CD4-positive, alpha-beta T cell treated with Interferon gamma for 1 hour (primary cell): ENCODE measurements around the gene STAC2.

Experiments used
- DNase-seq: peaks from one replicate; pipeline ENCODE4 v3.0.0-alpha.2; 2020

Gene STAC2

GRCh38 chr17:39231591-39232551 lies 6.1 kb upstream of the STAC2 start:
- peak; percentile 66 for DNase-seq

DNA sequence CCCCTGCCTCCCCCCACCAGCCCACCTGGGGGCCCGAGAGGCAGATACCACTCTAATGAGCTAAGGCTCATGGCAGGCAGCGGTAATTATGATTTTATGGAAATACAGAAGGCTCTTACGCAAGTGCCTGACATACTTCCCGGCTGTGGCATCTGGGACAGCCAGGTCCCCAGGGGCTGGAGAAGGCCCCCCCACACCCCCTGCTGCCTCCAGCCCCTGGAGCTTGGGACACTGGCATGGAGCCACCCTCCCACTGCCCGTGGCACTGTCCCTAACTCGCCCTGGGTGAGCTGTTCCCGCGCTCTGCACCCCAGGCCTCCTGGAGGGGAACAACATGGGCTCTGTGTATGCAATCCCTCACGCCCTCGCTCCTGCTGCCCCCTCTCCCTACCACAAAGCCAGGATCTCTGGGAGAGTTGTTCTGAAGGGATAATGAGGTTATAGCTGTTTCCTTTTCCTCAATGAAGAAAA lies 5.4 kb upstream of the STAC2 start:
- DNase-seq, result no peak

- no peak for DNase-seq
These were observed 4.6 kb upstream of the STAC2 start for GRCh38 chr17:39230361-39230760.

- no peak for DNase-seq
These were observed 3.6 kb upstream of the STAC2 start for GRCh38 chr17:39229274-39229913.

DNA sequence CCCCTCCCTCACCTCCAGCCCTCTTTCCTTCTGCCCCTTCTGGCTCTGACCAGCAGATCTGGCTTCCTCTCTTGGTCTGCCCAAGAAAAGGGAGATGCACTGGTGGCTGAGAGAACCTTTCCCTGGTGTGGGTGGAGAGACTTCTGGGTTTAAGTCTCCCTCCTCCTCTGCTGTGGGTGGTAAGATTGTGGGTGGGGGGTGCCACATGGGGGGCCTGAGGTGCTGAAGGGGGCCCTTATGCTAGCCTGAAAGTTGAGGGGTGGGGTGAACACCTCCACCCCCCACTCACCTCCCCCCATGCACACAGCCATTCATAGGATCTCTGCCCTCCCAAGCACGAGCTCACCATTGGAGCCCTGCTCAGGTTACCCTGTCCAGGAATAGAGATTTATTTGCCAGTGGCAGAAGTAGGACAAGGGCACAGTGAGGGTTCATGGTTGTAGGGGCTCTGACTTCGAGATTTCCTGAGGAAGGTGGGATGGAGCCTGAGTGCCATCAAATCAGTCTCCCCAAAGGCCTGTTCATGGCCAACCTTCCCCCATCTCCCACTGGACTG lies 1.7 kb upstream of the STAC2 start:
- DNase-seq, result no peak

- DNase-seq, result peak; percentile 62
These were observed 376 bp upstream of the STAC2 start for GRCh38 chr17:39225959-39226683.

GRCh38 chr17:39224778-39225307 lies 902 bp downstream of the STAC2 start:
- DNase-seq, result no peak

DNA sequence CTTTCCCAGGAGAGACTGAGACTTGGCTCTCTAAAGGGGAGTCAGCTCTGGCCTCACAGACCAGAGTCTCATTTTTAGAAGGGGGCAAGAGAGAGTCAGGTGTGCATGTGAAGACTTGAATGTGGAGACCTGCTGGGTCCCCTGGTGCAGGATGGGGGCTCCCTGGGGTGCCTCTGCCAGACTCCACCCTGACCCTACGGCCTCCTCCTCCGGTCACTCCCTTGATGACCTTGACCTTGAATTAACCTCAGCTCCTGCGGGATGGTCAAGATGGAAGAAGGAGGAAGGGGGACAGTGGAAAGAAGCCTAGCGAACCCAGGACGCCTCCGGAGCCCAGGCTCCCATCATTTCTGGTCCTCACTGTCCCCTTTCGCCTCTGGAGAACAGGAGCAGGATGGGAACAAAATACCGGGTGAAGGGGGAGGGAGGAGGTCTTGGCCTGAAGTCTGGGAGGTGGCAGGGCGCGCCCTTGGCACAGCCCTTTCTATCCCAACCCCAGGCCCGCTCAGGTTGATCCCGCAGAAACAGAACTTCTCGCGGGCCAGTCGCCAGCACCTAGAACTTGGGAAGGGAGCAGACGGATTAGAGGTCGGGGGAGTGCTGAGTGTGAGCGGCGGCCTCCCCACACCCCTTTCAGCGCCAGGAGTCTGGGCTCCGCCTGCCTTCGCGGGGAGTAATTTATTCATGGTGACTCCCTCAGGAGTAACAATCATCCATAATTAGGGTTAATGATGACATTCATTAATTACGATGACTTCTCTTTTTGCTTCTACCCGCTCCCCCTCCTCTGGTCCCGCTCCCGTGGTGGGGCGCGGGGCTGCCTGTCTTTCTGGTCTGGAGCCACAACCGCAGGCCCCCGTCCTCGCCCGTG lies 1.6 kb downstream of the STAC2 start:
- DNase-seq, result no peak

DNA sequence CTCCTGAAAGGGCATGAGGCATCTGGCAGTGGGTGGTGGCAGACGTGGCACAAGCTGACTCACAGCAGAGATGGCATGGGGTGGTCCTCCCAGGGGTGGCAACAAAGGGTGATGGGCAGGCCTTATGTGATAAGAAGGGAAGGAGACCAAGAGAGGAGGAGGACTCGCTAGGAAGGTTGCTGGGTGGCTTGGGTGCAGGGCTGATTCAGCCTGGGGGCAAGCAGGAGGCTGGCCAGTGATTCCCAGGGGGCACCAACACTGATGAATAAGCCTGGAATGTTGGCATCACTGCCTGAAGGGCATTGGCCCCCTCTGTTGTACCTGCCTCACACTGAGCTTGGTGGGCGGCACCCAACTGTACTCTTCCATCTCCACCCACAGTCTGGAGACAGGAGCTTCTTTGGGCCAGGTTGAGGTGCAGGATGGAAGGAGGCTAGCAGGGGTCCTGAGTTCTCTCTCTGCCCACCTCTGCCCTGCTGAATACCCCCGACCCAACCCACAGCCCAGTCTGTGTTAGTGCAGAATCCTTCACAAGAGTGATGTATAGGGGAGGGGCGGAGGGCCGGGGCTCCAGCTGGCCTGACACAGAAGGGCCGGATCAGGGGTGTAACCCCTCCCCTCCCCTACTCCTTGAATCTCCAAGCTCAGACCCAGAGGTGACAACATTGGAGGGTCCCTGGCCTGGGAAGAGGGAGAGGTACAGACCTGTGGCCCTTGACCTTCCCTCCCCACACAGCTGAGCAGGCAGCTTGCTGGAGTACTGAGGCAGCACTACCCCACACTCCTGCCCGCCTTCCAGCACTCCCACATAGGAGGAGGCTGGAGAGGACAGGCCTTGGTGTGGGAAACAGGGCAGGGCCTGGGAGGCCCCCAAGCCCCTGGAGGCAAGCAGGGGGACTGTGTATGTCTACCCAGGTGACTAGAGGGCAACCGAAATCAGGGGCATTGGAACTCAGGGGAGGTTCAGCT lies 2.6 kb downstream of the STAC2 start:
- DNase-seq, result no peak

DNA sequence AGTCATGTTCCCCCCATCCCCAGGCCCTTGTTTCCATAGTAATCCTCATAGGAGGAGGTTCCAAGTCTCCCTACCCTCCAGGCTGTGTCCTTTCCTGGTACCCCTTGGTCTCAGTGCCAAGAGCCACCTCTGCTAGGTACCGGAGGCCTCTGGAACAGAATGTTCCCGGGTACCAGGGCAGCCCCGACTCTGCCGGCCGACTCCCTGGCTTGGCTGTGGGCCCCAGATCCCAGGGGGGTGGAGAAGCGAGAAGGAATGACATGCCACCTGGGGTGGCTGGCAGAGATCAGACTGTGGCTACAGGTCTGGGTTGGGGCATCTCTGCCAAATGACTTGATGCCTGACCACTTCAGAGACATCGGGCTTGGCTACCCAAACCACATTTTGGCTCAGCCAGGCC lies 3.6 kb downstream of the STAC2 start:
- DNase-seq, result no peak

DNA sequence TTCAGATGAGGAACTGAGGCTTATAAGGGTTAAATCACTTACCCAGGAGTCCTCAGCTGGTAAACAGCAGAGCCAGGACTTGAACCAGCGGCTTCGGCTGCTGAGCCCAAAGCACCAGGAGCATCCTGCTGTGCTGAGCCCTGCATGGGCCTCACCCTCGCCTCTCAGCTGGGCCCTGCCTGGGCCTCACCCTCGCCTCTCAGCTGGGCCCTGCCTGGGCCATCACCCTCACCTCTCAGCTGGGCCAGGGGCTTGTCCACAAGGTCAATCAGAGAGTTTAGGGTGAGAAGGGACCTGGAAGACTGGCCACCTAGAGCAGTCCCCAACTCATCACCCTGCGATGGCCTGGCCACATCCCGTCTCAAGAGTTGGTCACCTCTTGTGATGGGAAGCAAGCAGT lies 4.2 kb downstream of the STAC2 start:
- DNase-seq, result no peak

- no peak for DNase-seq
These were observed 6.0 kb downstream of the STAC2 start for GRCh38 chr17:39219647-39220154.

DNA sequence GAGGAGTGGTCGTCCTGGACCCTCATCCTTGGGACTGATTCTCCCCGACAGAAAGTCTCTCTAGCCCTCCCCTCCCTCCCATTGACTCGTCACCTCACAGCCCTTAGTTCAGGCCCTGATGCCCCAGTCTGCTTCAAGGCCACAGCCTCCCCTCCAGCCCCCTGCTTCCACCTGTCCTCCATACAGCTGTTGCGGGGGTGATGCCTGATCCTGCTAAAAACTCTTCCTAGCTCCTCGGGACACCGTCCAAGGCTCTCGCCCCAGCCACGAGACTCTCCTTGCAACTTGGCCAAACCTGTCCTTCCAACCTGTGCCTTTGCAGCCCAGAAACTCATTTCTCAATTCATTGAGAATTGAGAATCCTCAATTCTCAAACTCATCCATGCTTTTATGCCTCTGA lies 6.8 kb downstream of the STAC2 start:
- no peak for DNase-seq

- DNase-seq, result no peak
These were observed 7.9 kb downstream of the STAC2 start for GRCh38 chr17:39217734-39218369.

DNA sequence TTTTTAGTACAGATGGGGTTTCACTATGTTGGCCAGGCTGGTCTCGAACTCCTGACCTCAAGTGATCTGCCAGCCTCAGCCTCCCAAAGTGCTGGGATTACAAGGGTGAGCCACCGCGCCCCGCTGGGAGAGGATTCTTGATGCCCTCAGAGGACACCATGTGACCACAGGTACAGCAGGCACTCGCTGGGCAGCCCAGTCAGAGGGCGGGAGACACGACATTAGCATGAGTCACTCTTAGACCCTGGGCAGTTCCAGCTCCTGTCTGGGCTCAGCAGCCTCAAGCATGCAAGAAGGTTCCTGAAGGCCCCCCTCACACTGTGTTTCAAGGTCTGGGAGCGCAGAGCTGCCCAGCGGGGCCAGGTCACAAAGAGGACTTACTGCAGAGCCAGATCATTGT lies 11.9 kb downstream of the STAC2 start:
- no peak for DNase-seq

DNA sequence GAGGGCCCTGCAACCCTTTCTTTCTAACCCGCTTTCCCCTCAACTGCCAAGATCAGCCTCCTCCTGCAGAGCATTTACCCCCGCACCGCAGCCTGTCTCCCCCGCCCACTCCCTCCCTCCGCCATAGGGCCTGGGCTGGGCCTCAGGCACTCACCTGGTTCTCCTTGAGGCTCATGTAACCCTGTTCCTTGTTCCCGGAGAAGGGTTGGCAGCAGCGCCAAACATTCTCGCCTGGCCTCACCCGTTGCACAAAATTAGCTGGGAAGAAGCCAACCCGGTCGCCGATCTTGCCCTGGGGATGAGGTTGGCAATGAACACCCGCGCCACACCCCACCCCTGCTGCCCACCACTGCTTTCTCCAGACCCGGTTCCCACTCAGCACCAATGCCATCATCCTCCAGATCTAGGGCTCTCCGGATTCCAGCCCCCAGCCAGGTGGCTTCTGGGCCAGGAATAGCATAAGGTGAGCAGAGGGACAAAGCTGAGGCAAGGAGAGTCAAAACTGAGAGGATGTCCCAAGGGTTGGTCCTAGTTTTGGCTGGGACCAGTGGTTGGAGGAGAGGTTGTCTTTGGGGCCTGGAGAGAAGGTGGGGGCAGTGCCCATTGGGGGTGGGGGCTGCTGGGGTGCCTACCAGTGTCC lies 12.8 kb downstream of the STAC2 start:
- no peak for DNase-seq

DNA sequence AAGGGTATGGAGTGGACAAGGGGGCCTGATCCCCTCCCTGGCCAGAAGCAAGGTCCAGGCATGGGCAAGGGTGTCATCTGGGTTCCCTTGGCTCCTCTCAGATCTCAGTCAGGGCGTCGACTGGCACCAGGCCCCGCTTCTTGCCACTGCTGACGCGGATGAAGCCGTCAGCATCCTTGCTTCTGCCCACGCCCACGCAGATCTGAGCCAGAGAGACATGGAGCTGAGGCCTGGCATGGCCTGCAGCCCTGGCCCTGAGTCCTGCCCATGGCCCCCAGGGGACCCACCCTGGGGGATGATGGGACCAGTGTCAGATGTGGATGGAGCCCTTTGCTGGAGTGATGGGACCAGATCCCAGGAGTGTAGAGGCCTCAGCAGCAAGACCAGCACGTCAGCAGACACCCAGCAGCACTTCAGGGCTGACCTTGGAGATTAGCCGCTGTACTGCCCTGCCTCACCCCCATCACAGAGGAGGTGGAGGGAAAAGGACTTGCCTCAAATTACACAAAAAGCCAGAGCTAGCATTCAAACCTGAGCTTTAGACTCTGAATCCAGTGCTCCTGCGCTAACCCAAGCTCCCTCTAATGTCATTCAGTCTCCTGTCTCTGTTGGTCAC lies 13.4 kb downstream of the STAC2 start:
- DNase-seq, result no peak

GRCh38 chr17:39210093-39210434 lies 15.7 kb downstream of the STAC2 start:
- DNase-seq, result no peak
